ENCODE results near the gene GRIP1.

The GRIP1 gene

DNA sequence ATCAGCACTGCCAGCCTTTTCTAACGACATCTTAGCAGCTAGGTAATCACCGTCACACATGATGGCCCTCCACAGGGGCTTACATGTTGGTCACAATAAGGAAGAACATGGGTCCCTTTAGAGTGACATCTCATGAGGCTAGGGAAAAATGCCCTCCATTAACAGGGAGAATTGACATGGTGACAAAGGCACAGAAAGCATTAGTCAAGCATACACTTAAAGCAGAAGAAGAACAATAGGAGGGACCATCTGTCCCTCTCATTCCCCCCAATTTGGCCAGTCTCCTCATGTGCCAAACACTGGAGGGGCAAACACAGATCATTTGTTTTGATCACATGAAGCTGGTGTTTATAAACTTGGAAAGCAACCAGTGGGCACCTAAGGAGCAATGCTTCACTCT lies 78.0 kb downstream of the GRIP1 start:
- DNase-seq (ENCODE audit: low spot score): no peak

DNA sequence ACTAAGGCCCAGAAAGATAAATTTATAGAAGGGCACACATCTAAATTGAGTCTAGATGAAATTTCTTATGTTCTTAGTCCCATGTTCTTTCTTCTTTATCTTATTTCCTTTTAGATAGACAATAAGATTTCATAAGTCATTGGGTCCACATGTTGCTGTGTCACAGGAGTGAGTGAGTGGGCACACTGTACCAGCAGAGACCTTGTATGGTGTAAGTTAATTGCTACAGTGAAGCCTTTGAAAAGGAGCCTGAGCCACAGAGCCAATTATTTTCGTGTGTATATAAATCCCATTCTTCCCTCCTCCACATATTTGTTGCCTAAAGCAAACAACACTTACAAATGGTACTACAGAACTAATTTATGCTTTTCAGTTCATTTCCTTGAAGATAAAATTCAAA lies 79.1 kb downstream of the GRIP1 start:
- no peak for DNase-seq (ENCODE audit: low spot score)

DNA sequence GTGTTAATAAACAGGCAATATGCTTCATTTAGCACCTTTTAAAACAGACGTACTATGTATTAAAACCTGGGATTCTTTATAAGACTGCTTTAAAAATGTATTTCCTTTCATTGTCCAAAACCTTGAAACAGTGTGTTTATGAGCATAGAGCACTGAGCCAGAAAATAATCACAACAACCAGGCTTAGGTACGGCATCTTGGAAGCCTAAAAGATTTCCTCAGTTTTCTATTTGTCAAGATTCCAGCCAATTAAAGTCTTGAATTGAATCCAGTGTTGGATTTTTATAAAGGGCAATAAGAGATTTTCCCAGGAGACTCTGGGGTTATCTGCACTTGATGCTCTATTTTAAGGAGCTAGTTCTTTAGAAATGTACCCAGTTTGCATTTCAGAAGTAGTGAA lies 80.3 kb downstream of the GRIP1 start:
- no peak for DNase-seq (ENCODE audit: low spot score)

DNA sequence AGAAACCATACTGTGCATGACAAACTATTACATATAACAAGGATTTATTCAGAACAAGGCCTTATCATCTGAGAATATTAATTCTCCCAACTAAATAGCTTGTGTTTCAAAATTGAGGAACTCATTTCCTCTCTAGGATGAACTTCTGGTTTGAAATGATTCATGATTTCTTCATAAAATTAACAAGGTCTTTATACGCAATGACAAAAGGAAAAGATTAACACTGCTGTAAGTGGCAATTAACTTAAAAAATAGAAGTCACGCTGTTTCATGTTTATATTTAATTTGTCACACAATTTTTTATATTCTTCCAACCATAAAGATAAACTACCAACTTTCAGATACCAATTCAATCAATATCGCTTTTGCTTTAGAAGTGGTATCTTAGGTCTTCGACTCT lies 80.8 kb downstream of the GRIP1 start:
- DNase-seq (ENCODE audit: low spot score): no peak

DNA sequence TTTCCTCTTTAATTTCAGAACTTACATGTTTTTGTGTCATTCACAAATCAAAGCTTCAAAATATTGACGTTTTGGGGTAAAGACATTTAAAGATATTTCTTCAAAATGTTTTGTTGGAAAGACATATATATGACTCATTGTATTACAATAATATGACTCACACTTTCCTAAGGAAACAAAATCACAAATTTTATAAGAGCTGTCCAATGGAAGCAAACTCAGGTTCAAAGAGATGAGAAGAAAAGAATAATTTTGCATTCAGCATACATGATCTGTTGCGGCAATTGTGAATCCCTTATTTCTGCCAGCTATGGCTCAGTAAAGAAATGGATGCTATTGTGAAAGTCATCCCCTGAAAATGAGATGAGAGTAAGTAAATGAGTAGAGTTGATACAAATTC lies 82.7 kb downstream of the GRIP1 start:
- no peak for DNase-seq (ENCODE audit: low spot score)

DNA sequence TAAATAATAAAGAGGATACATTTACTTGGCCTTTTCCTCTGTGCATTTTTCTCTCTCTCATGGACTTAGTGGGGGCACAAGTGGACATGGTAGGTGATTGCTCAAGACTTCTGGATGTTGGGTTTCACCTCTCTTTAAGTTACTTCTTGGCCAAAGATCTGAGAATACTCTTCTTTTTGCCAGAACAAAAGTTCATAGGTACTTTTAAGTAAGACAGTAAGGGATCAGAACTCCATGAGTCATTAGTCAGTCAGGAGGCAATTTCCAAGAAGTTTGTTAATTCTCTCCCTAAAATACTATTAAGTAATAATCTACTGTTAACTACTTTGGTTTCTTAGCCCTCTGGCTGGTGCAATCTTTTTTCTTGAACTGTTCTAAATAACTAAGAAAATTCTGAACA lies 84.2 kb downstream of the GRIP1 start:
- no peak for DNase-seq (ENCODE audit: low spot score)

DNA sequence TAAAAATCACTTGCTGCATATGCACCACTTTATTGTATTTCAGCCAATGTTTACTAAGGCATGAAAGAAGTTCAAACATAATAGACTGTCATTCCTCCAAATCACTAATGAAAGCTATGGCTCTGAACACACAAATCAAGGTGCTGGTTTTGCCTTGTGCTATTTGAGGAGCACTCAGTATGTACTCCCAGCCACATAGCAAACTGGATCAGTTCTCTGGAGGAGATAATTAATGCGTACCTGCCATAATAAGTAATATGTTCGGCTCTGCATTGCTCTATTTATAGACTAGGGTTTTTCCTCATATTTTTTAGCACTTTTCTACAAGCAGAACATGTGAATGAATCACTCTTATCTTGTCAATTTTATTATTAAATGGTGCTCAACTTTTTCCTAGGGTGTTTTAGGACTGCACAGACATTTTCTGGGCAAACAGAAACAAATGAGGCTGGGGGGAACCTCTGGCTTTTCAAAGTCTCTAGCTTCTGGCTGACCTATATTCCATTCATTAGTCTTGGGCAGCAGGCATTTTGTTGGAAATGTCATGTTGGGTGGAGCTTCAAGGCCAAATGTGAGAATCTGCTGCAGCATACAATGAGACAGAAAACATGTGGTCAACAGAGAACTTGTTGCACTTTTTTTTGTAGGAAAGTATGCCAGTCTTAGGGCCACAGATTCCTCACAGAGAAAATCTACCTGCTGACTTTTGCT lies 88.4 kb downstream of the GRIP1 start:
- DNase-seq (ENCODE audit: low spot score): no peak

DNA sequence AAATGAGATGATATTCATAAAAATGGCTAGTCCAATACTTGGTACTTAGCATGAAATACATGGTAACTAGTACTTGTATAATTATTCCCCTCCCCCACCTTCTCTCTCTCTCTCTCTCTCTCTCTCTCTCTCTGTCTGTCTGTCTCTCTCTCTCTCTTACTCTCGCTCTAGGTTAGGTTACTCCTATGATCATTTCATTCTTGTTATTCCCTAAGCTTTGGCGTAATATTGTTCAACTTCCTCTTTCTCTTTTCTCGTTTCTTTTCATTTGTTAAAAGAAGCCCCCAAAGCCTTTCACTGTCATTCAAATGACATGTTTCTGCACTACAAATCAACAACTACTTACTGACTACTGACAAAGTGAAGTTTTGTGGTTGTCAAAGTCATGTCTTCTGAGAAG lies 89.8 kb downstream of the GRIP1 start:
- DNase-seq (ENCODE audit: low spot score): no peak

DNA sequence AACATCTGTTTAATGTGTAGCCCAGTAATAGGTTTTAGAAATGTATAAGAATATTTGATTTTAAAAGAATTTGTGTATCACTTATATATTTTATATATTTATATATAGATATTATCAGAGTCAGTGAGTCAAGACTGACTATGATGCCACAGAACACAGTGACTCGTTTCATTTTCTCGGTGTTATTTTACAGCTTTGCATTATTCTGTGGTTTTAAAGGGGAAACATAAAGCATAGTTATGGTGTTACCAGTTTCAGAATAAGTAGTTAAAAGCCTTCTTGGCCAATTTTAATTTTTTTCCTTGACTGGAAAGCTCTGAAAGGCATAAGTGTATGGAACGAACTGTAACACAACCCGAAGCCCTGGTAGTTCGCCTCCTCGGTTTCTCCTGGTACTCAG lies 91.0 kb downstream of the GRIP1 start:
- DNase-seq (ENCODE audit: low spot score): no peak

DNA sequence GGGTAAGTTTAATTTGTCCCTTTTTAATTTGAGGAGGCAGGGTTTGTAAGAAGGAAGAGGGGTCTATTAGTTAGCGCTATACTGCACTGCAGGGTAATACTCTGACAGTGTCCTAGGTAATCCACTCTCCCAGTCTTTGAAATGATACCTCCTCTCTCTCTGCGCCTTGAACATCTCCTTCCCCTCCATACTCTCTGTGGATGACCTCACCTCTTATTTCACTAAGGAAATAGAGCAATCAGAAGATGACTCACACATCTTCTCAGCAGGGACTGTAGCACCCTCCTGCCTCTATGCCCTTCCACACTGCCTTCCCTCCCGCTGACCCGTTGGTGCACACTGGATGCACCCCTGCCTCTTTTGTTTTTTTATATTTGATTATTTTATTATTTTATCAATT lies 94.2 kb downstream of the GRIP1 start:
- no peak for DNase-seq (ENCODE audit: low spot score)

DNA sequence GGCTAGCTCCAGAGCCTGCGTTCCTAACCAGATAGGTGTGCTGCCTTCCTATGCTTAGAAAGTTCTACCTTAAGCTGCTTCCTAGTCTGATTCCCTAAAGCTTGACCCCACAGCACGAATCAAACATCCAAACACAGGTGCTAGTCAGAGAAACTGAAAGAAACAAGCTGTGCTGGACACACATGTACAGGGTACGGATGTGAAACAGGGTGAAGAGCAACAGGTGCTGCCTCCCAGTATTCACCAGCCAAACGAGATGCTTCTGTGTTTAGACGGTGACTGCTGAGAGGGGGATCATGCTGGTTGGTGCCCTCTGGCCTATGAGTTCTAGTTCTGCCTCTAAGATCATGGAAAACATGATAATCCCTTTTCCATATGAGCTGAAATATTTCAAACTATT lies 105.3 kb downstream of the GRIP1 start:
- no peak for DNase-seq (ENCODE audit: low spot score)

DNA sequence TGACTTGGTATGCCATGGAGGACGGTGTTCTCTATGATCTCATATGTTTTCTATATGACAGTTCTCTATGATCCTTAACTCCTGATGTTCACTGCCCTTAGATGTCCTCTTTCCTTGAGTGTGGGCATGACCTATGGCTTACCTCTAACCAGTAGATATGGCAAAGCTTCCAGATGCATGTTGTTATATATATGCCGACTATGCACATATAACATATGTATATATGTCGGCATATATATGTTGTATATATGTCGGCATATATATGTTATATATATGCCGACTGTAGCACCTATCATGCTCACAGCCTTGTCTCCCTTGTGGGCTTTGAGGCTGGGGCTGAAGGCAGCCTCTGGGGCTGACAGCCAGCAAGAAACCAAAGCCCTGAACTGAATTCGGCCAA lies 106.0 kb downstream of the GRIP1 start:
- no peak for DNase-seq (ENCODE audit: low spot score)

DNA sequence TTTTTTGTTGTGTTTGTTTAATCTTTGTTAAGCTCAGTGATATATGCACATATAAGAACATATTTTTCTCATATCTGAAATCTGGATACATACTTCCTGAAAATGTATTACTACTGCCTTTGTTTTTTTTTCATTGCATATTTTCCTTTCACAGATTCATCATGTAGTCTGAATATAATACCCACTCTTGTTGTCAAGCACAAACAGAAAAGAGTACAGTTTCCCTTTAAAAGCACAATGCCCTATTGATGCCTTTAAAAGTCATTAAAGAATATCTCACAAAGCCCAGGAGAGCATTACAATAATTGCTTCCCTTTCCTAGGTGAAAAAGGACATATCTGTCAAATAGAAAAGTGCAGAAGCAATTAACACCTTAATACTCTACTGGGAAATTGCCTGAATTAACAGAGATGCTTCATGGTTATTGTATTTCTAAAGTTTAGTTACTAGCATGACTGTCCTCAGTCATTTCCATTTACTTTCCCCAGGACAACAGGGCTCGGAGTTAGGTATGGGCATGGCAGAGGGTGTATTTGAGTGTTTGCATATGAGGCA lies 107.4 kb downstream of the GRIP1 start:
- DNase-seq (ENCODE audit: low spot score): peak; percentile 71

DNA sequence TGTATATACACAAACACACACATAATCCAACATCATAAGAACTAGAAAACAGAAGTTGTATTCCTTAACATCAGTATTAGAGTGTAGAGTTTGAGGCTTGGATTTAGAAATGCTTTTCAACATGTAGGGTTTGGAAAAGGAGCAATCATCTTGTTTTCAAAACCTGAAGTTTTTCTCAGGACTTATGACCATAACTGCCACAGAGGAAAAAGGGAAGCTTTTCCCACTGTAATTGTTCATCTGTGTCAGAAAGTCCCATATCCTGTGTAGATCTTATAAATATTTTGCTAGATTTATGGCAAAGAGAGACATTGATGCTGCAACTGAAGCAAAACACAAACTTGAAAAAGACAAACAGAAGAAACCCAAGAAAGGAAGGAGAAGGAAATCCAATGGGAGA lies 115.7 kb downstream of the GRIP1 start:
- no peak for DNase-seq (ENCODE audit: low spot score)

DNA sequence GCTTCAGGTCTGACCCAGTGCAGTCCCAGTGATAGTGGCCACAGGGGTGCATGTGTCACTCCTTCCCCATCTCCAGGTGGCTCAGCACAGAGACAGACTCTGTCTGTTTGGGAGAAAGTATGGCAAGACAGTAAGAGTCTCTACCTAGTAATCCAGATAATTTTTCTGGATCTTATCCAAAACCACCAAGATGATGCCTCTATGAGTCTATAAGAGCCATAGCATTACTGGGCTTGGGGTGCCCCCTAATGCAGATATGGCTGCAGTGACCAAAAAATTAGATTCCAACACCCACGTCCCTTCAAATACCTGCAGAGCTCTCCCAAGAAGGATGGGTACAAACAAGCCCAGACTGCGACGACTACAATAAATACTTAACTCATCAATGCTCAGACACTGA lies 123.8 kb downstream of the GRIP1 start:
- no peak for DNase-seq (ENCODE audit: low spot score)

DNA sequence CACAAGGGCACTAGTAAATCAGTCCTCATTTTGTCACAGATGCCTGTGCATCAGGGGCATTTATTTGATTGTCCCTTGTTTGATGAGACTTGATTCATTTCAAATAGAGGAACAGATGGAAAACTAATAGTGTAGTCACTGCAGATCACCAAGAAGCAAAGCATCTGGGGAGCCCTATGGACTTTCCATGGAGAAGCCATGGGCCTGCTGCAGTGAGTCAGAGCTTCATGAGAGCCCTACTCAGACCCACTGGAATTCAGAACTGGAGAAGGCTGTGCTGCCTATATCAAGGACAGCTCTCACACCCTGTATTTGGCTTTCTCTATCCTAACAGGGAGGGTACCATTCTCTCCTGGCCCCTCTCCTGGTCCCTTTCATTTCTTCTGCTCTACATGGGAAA lies 126.2 kb downstream of the GRIP1 start:
- no peak for DNase-seq (ENCODE audit: low spot score)

DNA sequence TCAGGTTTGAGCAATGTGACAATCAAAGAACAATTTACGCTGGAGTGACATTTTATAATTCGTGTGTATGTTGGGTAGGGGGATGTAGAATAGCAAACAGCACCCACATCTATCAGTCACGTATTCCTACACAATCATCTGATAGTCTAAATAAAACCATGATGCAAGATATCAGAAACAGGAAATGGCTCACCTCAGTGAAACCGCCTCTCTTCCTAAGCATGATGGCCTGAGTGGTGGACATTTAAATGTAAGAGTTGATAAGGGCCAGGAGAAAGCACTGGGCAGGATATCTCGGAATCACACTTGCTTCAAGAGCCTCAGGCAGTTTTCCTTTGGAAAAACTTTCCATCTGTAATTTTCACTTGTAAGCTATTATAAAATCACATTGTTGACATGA lies 128.2 kb downstream of the GRIP1 start:
- DNase-seq (ENCODE audit: low spot score): no peak

DNA sequence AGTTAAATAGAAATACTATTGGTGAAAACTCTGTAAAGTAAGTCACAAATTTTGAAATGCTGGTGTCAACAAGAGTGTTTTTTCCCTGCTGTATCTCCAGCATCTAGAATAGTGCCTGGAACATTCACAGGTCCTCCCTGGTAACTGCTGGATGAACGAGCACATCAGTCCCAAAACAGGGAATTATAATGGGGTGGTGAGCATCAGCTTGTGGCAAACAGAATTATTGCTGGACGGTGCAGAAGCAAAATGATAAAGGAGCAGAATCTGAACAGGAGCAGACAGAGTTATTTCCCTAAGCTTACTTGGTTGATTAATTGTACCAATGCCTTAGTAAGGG lies 129.9 kb downstream of the GRIP1 start:
- no peak for DNase-seq (ENCODE audit: low spot score)

DNA sequence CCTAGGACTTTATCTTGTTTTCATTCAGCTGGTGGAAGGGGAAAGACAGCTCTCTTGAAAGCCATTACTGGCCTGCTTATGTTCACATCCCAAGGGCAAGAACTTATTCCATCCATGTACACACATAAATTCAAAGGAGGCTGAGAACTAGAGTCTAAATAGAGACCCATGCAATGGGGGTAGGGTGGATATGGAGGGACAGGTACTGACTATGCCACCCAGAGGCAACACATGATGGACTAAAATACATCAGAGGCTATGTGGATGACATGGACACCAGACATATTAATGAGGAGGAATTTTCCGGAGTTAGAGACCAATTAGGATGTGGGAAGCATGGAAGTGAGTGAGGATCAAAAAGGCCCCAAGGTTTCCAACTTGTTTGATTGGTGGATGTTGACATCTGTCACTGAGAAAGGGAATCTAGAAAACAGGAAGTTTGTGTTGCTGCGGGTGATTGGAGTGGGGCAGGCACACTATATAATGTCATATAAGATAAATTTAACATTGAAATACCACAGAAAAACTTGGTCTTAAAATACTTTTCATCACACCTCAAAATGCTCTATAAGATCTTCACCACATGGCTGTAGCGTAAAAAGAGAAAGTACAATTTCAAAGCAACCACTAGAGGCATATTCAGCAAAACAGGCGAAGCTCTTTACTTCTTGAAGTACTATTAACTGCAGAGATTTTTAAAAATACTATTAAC lies 130.4 kb downstream of the GRIP1 start:
- no peak for DNase-seq (ENCODE audit: low spot score)

DNA sequence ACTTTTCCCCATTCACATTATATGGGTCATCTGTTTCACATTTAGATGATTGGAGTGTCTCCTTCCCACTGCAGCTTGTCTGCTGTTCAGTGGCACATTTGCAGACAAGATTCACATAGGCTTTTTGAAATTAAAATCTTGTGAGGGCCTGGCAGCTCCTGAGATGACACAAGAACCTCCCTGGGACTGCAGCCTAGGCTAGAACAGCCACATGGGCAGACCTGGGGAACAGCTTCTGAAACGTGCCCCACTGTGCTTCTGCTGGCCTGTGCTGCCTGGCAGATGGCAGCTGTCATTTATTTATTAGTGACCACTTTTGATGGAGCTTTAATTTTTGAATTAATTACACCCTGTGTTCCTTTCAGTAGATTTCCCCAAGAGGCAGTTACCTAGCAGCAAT lies 137.4 kb downstream of the GRIP1 start:
- no peak for DNase-seq (ENCODE audit: low spot score)

DNA sequence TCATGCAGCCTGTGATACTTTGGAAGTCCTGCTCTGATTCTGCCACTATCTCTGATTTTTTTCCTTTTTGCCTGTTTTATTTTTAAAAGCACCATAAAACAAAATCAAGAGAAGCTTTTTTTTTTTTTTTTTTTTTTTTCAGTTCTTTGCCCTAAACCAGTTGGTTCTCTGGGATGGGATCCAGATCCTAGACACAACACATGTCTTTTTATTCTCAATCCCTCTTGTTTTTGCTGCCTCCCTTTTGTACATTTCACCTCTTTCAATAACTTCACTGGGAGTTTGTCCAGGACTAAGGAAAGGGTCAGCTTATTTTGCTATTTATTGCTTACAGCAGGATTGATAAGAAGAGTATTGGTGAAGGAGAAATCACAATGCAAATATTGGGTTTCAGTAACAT lies 139.4 kb downstream of the GRIP1 start:
- peak; percentile 55 for DNase-seq (ENCODE audit: low spot score)

DNA sequence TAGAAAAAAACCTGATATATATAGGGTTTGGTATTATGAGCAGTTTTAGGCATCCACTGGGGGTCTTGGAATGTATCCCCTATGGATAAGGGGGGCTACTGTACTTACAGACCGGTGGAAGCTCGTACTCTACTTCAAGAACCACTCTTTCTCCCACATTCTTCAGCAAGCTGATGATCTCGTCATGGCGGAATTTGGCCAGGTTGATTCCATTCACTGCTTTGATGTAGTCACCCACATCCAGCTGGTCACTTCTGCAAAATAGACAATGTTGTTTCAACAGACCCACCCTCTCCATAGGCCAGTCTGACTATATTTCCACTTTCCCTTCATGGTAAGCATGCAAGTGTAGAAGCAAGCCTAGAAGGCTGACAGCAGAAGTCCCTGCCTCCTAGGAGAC lies 139.9 kb downstream of the GRIP1 start:
- DNase-seq (ENCODE audit: low spot score): no peak

DNA sequence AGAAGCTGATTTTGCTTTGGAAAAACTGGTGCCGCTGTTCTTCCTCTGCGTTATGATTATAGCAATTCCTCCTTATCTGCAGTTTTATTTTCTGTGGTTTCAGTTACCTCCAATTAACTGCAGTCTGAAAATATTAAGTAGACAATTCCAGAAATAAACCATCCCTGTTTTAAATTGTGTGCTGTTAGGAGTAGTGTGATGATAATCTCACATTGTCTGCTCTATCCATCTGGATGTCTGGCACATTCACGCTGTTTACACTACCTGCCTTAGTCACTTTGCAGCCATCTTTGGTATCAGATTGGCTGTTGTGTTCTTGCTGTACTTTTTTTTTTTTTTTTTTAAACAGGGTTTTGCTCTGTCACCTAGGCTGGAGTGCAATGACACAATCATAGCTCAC lies 141.0 kb downstream of the GRIP1 start:
- no peak for DNase-seq (ENCODE audit: low spot score)

DNA sequence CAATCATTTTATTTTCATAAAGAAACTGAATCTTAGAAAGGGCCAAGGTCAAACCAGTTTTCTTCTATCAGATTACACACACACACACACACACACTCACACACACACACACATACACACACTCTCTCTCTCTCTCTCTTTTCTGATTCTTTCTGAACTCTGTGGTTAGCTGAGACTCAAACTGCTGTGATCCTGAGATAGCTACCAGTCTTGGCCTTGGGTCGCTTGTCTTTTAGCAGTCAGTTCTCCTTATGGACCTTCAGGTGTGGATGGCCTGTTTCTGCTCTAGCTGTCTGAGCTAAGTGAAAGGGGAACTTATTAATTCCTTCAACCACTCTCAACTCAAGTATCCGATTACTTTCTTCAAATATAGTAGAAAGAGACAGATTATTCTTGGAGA lies 145.1 kb downstream of the GRIP1 start:
- no peak for DNase-seq (ENCODE audit: low spot score)

All from pons (tissue), 1 donor.